ENCODE measurements around the gene PKIB.
A peak's percentile ranks its signal among the peaks of the same experiment; 100 is the strongest.

The PKIB gene

GRCh38 chr6:122701666-122702065 is 91.5 kb downstream of the PKIB start:
- TF ChIP-seq POLR2A (IDR thresholded peaks at IDR 0.05; ENCODE audit: extremely low read depth, insufficient read length) = no peak
- TF ChIP-seq MYC (IDR thresholded peaks at IDR 0.05; ENCODE audit: low read depth, low read length) = no peak
- DNase-seq (ENCODE audit: low read depth) = no peak
- no peak overlapping the region for H3K4me3 ChIP-seq (ENCODE audit: low read depth, low read length)

DNA sequence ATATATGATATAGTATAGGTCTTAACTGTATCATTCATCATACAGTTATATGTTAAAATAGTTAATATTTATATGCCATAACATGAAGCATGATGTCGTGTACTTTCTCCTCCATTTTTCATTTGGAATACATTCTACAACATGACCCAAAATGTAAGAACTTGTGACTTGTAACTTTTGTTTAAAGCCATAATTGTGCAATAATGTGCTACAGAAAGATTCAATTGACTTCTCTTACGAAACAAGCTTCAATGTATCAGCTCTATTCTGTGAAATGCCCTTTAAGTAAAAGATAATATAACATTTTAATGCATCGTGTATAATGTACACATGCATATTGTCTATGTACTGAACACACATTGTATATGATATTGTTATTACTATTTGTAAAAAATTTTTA is 92.6 kb downstream of the PKIB start:
- TF ChIP-seq MYC (IDR thresholded peaks at IDR 0.05; ENCODE audit: low read depth, low read length) (no peak), POLR2A (IDR thresholded peaks at IDR 0.05; ENCODE audit: extremely low read depth, insufficient read length) (no peak)
- TF ChIP-seq, protein P1, sequence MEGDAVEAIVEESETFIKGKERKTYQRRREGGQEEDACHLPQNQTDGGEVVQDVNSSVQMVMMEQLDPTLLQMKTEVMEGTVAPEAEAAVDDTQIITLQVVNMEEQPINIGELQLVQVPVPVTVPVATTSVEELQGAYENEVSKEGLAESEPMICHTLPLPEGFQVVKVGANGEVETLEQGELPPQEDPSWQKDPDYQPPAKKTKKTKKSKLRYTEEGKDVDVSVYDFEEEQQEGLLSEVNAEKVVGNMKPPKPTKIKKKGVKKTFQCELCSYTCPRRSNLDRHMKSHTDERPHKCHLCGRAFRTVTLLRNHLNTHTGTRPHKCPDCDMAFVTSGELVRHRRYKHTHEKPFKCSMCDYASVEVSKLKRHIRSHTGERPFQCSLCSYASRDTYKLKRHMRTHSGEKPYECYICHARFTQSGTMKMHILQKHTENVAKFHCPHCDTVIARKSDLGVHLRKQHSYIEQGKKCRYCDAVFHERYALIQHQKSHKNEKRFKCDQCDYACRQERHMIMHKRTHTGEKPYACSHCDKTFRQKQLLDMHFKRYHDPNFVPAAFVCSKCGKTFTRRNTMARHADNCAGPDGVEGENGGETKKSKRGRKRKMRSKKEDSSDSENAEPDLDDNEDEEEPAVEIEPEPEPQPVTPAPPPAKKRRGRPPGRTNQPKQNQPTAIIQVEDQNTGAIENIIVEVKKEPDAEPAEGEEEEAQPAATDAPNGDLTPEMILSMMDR (IDR thresholded peaks at IDR 0.05; ENCODE audit: low read depth, low read length) = no peak
- TF ChIP-seq, protein P2, sequence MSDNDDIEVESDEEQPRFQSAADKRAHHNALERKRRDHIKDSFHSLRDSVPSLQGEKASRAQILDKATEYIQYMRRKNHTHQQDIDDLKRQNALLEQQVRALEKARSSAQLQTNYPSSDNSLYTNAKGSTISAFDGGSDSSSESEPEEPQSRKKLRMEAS (IDR thresholded peaks at IDR 0.05; ENCODE audit: low read depth, low read length) = no peak
- H3K4me3 ChIP-seq (ENCODE audit: low read depth, low read length) = no peak overlapping the region
- DNase-seq (ENCODE audit: low read depth) = no peak

DNA sequence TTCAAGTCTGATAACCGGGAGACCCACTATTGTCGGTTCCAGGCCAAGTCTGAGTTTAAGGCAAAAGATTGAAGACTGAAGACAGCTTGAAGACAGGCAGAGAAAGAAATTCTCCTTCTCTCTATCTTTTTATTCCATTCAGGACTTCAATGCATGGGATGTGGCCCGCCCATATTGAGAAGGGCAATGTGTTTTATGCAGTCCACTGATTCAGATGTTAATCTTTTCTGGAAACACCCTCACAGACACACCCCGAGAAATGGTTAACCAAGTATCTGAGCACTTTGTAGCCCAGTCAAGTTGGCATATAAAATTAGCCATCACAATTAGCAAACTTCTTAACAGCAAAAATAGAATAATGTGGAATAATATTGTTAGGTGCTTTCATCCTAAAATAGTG is 93.9 kb downstream of the PKIB start:
- TF ChIP-seq POLR2A (IDR thresholded peaks at IDR 0.05; ENCODE audit: extremely low read depth, insufficient read length) (no peak), MYC (IDR thresholded peaks at IDR 0.05; ENCODE audit: low read depth, low read length) (no peak)
- TF ChIP-seq, protein P2 (IDR thresholded peaks at IDR 0.05; ENCODE audit: low read depth, low read length) = no peak
- TF ChIP-seq, protein P1 (IDR thresholded peaks at IDR 0.05; ENCODE audit: low read depth, low read length) = no peak
- no peak overlapping the region for H3K4me3 ChIP-seq (ENCODE audit: low read depth, low read length)
- no peak for DNase-seq (ENCODE audit: low read depth)

DNA sequence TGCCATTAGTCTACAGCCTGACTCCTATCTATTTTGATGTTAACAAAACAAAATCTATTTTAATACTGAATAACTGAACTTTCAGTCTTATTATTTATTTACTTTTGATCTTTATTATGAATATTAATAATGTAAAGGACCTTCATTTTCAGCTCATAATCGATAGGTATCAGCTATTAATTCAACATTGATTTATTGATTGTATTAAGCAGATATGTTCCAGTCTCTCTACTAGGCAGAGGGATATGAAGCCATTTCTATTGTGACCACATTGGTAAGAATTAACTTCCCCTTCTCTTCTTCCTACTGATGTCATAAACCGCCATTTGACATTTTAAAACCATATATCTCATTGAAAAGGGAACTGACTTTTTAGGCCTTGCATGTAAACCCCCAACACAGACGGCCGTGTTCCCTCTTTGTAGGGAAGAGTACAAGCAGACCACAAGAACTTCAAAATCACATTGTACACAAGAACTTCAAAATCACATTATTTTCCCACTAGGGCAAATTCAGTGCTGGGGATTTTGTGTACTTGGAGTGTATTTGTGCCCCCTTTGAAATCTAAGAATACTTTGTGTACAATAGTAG is 99.8 kb downstream of the PKIB start:
- no peak overlapping the region for H3K4me3 ChIP-seq (ENCODE audit: low read depth, low read length)
- DNase-seq (ENCODE audit: low read depth) = peak; percentile 83
- TF ChIP-seq POLR2A (IDR thresholded peaks at IDR 0.05; ENCODE audit: extremely low read depth, insufficient read length) (no peak), MYC (IDR thresholded peaks at IDR 0.05; ENCODE audit: low read depth, low read length) (no peak)
- TF ChIP-seq, protein P1 (IDR thresholded peaks at IDR 0.05; ENCODE audit: low read depth, low read length) = no peak
- TF ChIP-seq, protein P2 (IDR thresholded peaks at IDR 0.05; ENCODE audit: low read depth, low read length) = no peak

DNA sequence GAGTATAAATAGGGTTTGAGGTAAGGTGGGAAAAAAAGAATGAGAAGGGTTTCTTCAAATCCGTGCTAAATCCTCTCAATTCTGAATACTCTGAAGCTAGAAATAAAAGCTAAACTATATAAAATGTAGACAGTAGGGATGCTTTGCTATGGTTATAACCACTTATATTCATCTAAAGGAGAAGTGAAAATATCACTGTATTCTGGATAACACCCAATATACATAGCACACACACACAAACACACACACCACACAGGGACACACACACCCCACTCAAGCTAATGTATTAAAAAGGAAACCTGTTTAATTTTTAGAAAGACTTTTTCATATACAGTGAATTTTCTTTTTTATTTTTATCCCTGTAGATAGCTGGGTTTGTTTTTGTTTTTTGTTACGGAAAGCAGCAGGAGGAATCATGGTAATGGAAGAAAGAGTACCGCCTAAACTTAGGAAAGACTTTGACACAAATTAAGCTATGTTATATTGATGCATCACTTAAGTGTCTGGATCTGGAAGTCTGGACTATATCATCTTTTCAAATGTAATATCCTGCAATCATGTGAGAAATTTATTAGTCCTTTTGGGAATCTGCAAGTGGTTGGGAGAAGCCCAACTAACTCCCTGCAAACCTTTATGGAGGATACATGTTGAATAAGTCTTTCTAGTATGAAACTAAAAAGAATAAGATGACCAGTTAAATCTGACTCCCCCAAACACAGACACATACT is 100.9 kb downstream of the PKIB start:
- TF ChIP-seq POLR2A (IDR thresholded peaks at IDR 0.05; ENCODE audit: extremely low read depth, insufficient read length) (no peak), MYC (IDR thresholded peaks at IDR 0.05; ENCODE audit: low read depth, low read length) (no peak)
- TF ChIP-seq, protein P2 (IDR thresholded peaks at IDR 0.05; ENCODE audit: low read depth, low read length) = no peak
- TF ChIP-seq, protein P1 (IDR thresholded peaks at IDR 0.05; ENCODE audit: low read depth, low read length) = no peak
- DNase-seq (ENCODE audit: low read depth) = no peak

DNA sequence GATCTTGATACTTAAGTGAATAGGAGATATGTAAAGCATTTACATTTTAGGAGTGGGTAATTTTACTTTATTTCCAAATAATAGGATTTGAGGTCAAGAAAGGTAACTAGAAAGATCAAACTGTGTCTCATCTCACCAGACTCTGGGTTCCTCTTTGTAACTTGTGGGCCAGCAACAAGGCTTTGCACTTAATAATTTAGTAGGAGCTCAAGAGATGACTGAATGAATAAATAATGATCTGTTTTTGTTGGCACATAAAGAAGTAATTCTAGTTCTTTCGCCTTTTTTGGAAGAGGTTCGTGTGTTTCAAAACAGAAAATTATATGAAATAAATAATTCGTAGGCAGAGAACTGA is 101.9 kb downstream of the PKIB start:
- TF ChIP-seq, protein P1 (IDR thresholded peaks at IDR 0.05; ENCODE audit: low read depth, low read length) = no peak
- TF ChIP-seq MYC (IDR thresholded peaks at IDR 0.05; ENCODE audit: low read depth, low read length) (no peak), POLR2A (IDR thresholded peaks at IDR 0.05; ENCODE audit: extremely low read depth, insufficient read length) (no peak)
- H3K4me3 ChIP-seq (ENCODE audit: low read depth, low read length) = no peak overlapping the region
- DNase-seq (ENCODE audit: low read depth) = no peak

More for the DNA sequence above, 100.9 kb downstream of the PKIB start:
- H3K4me3 ChIP-seq (ENCODE audit: low read depth, low read length) = no peak overlapping the region

Measured in NB4 (cell line).